Naive thymus-derived CD4-positive, alpha-beta T cell (primary cell): ENCODE results near the gene C9orf85. TPM values are rescaled to one million over a fixed set of nuclear protein-coding genes. Genes with fewer than 3 reads are reported as not detected.
A peak's percentile ranks its signal among the peaks of the same experiment; 100 is the strongest.

Experiments
- ATAC-seq: fragments of 150-1000 bp; cut with Tn5 transposase; 2 replicates; pipeline ENCODE4 v1.10.0; 2021; ENCODE audit warnings: mild to moderate bottlenecking, moderate library complexity
- CTCF ChIA-PET: fragments of 350-600 bp; sonication (Branson Sonifier 250); formaldehyde crosslinking; loops from one replicate; lab custom pipeline; 2021; ENCODE audit warnings: antibody characterized with exemption; lab: Charles Lee
- POLR2A ChIA-PET: fragments of 350-600 bp; sonication (Branson Sonifier 250); formaldehyde crosslinking; loops from one replicate; lab custom pipeline; 2021; ENCODE audit warnings: antibody characterized with exemption, inconsistent platforms; lab: Charles Lee
- DNase-seq, 9 donors: peaks; one replicate each; pipeline versions ENCODE4 v3.0.0 to v3.0.0-alpha.2; 2020 to 2022; ENCODE audit warnings: mixed read lengths in 1 of 9
- H3K27ac ChIP-seq: one replicate; pipeline ENCODE4 v1.7.0; 2013; ENCODE audit warnings: mild to moderate bottlenecking, low read depth, low read length, moderate library complexity
- H3K27me3 ChIP-seq, 2 donors: one replicate each; pipeline ENCODE4 v1.7.0; 2013; ENCODE audit warnings: low read length in 2 of 2, mild to moderate bottlenecking in 2 of 2, moderate library complexity in 2 of 2; ENCODE audit not compliant: control insufficient read depth in 2 of 2, insufficient read depth in 2 of 2
- H3K36me3 ChIP-seq, 3 experiments: 1 replicate in 2 of 3; 2 replicates in 1 of 3; pipeline ENCODE4 v1.7.0; 2013; ENCODE audit warnings: low read length in 3 of 3, mild to moderate bottlenecking in 3 of 3, moderate library complexity in 1 of 3; ENCODE audit not compliant: insufficient read depth in 3 of 3, control insufficient read depth in 2 of 3
- H3K4me1 ChIP-seq, 2 donors: one replicate each; pipeline ENCODE4 v1.7.0; 2013; ENCODE audit warnings: low read length in 2 of 2, mild to moderate bottlenecking in 2 of 2, moderate library complexity in 1 of 2; ENCODE audit not compliant: control insufficient read depth in 2 of 2, insufficient read depth in 2 of 2
- H3K4me3 ChIP-seq: 2 replicates; pipeline ENCODE4 v1.7.0; 2013; ENCODE audit warnings: mild to moderate bottlenecking, low read length
- H3K9me3 ChIP-seq, 3 experiments: 1 replicate in 2 of 3; 2 replicates in 1 of 3; pipeline ENCODE4 v1.7.0; 2013; ENCODE audit warnings: low read length in 3 of 3; ENCODE audit not compliant: control insufficient read depth in 2 of 3
- H3K27ac Mint-ChIP-seq, 9 donors: one replicate each; pipeline ENCODE4 v1.8.0; 2020 to 2022; ENCODE audit warnings: mixed read lengths in 9 of 9, mild to moderate bottlenecking in 8 of 9, moderate library complexity in 5 of 9, inconsistent platforms in 2 of 9
- H3K27me3 Mint-ChIP-seq, 5 donors: one replicate each; pipeline ENCODE4 v1.8.0; 2021 to 2022; ENCODE audit warnings: mixed read lengths in 5 of 5, mild to moderate bottlenecking in 1 of 5
- H3K36me3 Mint-ChIP-seq, 5 donors: one replicate each; pipeline ENCODE4 v1.8.0; 2020 to 2022; ENCODE audit warnings: mixed read lengths in 5 of 5, mild to moderate bottlenecking in 3 of 5, inconsistent platforms in 1 of 5
- H3K4me1 Mint-ChIP-seq, 7 donors: one replicate each; pipeline ENCODE4 v1.8.0; 2020 to 2022; ENCODE audit warnings: mixed read lengths in 7 of 7, mild to moderate bottlenecking in 3 of 7, inconsistent platforms in 1 of 7
- H3K4me3 Mint-ChIP-seq, 10 donors: one replicate each; pipeline ENCODE4 v1.8.0; 2020 to 2022; ENCODE audit warnings: mild to moderate bottlenecking in 10 of 10, mixed read lengths in 10 of 10, moderate library complexity in 6 of 10, inconsistent platforms in 2 of 10
- H3K9me3 Mint-ChIP-seq, 11 donors: one replicate each; pipeline ENCODE4 v1.8.0; 2020 to 2022; ENCODE audit warnings: mixed read lengths in 11 of 11, mild to moderate bottlenecking in 4 of 11, inconsistent platforms in 1 of 11, moderate library complexity in 1 of 11
- intact Hi-C, 2 donors: fragments of 100-400 bp; cut with micrococcal nuclease; formaldehyde crosslinking; loops; one replicate each; pipeline ENCODE4 v1.15.1; 2023
- polyA plus RNA-seq, 2 donors: library from polyadenylated mRNA; unstranded; fragments of 300-500 nt; fragmentation: Illumina TruSeq; gene quantifications; one replicate each; pipeline ENCODE4 v1.2.3, GENCODE V29; 2021
- total RNA-seq, 6 experiments: library from RNA in 5 of 6; stranded (reverse) in 5 of 6; gene quantifications; 1 replicate in 5 of 6; 2 replicates in 1 of 6; pipeline ENCODE4 v1.2.3 and lab custom pipeline; 2021 to 2026

The C9orf85 gene
- total and polyA plus RNA-seq, 7 experiments from 2014 or later: 4.8 to 13.9 (median 9.1) TPM

DNA sequence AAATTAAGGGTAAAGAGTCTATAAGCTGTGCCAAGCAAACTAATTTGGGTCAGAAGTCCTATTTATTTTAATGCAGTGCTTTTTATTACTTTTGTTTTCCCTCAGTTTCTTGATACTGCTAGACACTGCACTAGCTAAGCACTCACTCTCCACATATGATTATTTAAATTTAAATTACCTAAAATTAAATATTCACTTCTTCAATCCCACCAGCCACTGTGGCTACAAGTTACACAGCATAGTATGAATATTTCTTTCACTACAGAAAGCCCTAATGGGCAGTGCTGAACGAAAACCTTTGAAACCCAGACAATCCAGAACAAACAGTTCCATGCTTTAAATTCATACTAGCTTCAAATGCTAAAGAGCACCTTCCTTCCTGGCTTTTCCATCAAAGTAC, 24.1 kb upstream of the C9orf85 start:
- H3K27ac Mint-ChIP-seq: peak overlapping the region in 5 of 9 donors; percentile 25 to 60 (median 42)
- Histone ChIP-seq H3K9me3 (peaks cover 0 to 5% (median 0%) of the 10 kb centered on the region in 3 experiments), H3K27ac (no peak overlapping the region), H3K27me3 (no peaks in the 10 kb centered on the region), H3K36me3 (no peaks in the 10 kb centered on the region), H3K4me1 (peaks cover 0 to 16% of the 10 kb centered on the region in 2 donors), H3K4me3 (no peak overlapping the region)
- CTCF ChIA-PET: no interaction called here
- intact Hi-C loops: loop anchor here in 1 of 2 donors (5.0 kb wide), 1 partner anchor 45 kb away; no protein-coding TSS in a partner anchor
- H3K27me3 Mint-ChIP-seq: no peaks in the 10 kb centered on the region
- peaks cover 31 to 61% (median 44%) of the 10 kb centered on the region in 7 donors for H3K4me1 Mint-ChIP-seq
- H3K4me3 Mint-ChIP-seq: peak overlapping the region in 5 of 10 donors; percentile 1 to 69 (median 29)
- H3K36me3 Mint-ChIP-seq: peaks cover 5 to 42% (median 26%) of the 10 kb centered on the region in 5 donors
- ATAC-seq (no peak), DNase-seq (no peak)
- POLR2A ChIA-PET: interaction anchor here (0.5 kb wide), 1 partner anchor 148 kb away, joined by 3 read pairs; no protein-coding TSS in a partner anchor
- peaks cover 4 to 25% (median 13%) of the 10 kb centered on the region in 11 donors for H3K9me3 Mint-ChIP-seq

GRCh38 chr9:71890042-71890679, 21.3 kb upstream of the C9orf85 start:
- Mint-ChIP-seq H3K27me3 (no peaks in the 10 kb centered on the region), H3K9me3 (peaks cover 0 to 4% (median 0%) of the 10 kb centered on the region in 11 donors), H3K4me1 (peaks cover 35 to 72% (median 56%) of the 10 kb centered on the region in 7 donors), H3K4me3 (no peak overlapping the region), H3K27ac (no peak overlapping the region), H3K36me3 (peaks cover 0 to 26% (median 3%) of the 10 kb centered on the region in 5 donors)
- Histone ChIP-seq H3K27ac (no peak overlapping the region), H3K36me3 (no peaks in the 10 kb centered on the region), H3K9me3 (no peaks in the 10 kb centered on the region), H3K27me3 (no peaks in the 10 kb centered on the region), H3K4me1 (peaks cover 5 to 16% of the 10 kb centered on the region in 2 donors), H3K4me3 (no peak overlapping the region)
- no peak for DNase-seq
- POLR2A ChIA-PET: interaction anchor here (0.6 kb wide), 1 partner anchor 135 kb away, joined by 3 read pairs; no protein-coding TSS in a partner anchor
- CTCF ChIA-PET: no interaction called here
- no peak for ATAC-seq
- intact Hi-C loops: loop anchor here in 1 of 2 donors (10.0 kb wide), 1 partner anchor 1325 kb away; no protein-coding TSS in a partner anchor

GRCh38 chr9:71891557-71892189, 19.8 kb upstream of the C9orf85 start:
- Histone ChIP-seq H3K9me3 (no peaks in the 10 kb centered on the region), H3K27ac (no peak overlapping the region), H3K4me3 (no peak overlapping the region), H3K36me3 (no peaks in the 10 kb centered on the region), H3K4me1 (peaks cover 19% of the 10 kb centered on the region in 2 donors), H3K27me3 (no peaks in the 10 kb centered on the region)
- ChIA-PET POLR2A (no interaction called here), CTCF (no interaction called here)
- intact Hi-C loops: loop anchor here in 1 of 2 donors (10.0 kb wide), 1 partner anchor 1327 kb away; no protein-coding TSS in a partner anchor
- Mint-ChIP-seq H3K27me3 (no peaks in the 10 kb centered on the region), H3K4me3 (no peak overlapping the region), H3K27ac (peak overlapping the region in 2 of 9 donors; percentile 5 to 12), H3K9me3 (no peaks in the 10 kb centered on the region), H3K36me3 (peaks cover 0 to 20% (median 3%) of the 10 kb centered on the region in 5 donors), H3K4me1 (peaks cover 34 to 73% (median 56%) of the 10 kb centered on the region in 7 donors)
- ATAC-seq (no peak), DNase-seq (no peak)

DNA sequence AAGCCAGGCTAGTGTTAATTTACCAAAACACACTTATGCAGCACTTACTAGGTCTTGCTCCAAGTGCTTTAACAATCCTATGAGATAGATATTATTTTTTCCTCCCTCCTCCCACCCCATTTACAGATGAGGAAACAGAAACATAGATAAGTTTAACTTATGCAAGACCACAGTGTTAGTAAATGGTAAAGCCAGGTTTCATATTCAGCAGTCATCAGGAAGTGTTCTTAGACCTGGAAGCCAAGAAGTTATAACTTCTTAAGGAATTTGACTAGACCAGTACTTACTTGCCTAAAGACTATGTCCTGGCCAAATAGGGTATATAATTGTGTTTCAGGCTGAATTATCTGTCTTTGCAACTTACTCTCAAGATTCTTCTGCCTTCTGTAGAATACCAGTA, 16.3 kb upstream of the C9orf85 start:
- Mint-ChIP-seq H3K4me1 (peaks cover 51 to 82% (median 64%) of the 10 kb centered on the region in 7 donors), H3K9me3 (peaks cover 0 to 2% (median 0%) of the 10 kb centered on the region in 11 donors), H3K27me3 (no peaks in the 10 kb centered on the region), H3K27ac (peak overlapping the region in 2 of 9 donors; percentile 12 to 45), H3K4me3 (peak overlapping the region in 1 of 10 donors; percentile 43), H3K36me3 (peaks cover 0 to 16% (median 4%) of the 10 kb centered on the region in 5 donors)
- ChIA-PET CTCF (no interaction called here), POLR2A (interaction anchor here (0.6 to 1.7 kb wide), 2 partner anchors 16 to 95 kb away, joined by 3 to 6 read pairs; partner anchors contain the start of genes ABHD17B and C9orf85)
- intact Hi-C loops: loop anchor here in 1 of 2 donors (5.0 to 10.0 kb wide), 3 partner anchors 33 to 1330 kb away; no protein-coding TSS in a partner anchor
- H3K4me3 ChIP-seq: no peak overlapping the region
- DNase-seq (no peak), ATAC-seq (peak; percentile 51)
- no peaks in the 10 kb centered on the region for H3K27me3 ChIP-seq
- H3K4me1 ChIP-seq: peaks cover 30 to 36% of the 10 kb centered on the region in 2 donors
- H3K27ac ChIP-seq: no peak overlapping the region
- no peaks in the 10 kb centered on the region for H3K9me3 ChIP-seq
- H3K36me3 ChIP-seq: no peaks in the 10 kb centered on the region

GRCh38 chr9:71895955-71896354, 15.5 kb upstream of the C9orf85 start:
- Histone ChIP-seq H3K4me3 (no peak overlapping the region), H3K36me3 (no peaks in the 10 kb centered on the region), H3K9me3 (no peaks in the 10 kb centered on the region), H3K27ac (no peak overlapping the region), H3K4me1 (peaks cover 30 to 36% of the 10 kb centered on the region in 2 donors), H3K27me3 (no peaks in the 10 kb centered on the region)
- ATAC-seq: peak; percentile 31
- H3K27me3 Mint-ChIP-seq: no peaks in the 10 kb centered on the region
- CTCF ChIA-PET: interaction anchor here (0.9 kb wide), 1 partner anchor 76 kb away, joined by 3 read pairs; no protein-coding TSS in a partner anchor
- H3K4me3 Mint-ChIP-seq: peak overlapping the region in 2 of 10 donors; percentile 7 to 78
- POLR2A ChIA-PET: interaction anchor here (1.7 kb wide), 1 partner anchor 15 kb away, joined by 6 read pairs; the partner anchor contains the start of genes ABHD17B and C9orf85
- no peak for DNase-seq
- H3K4me1 Mint-ChIP-seq: peaks cover 51 to 83% (median 67%) of the 10 kb centered on the region in 7 donors
- H3K27ac Mint-ChIP-seq: peak overlapping the region in 3 of 9 donors; percentile 12 to 63 (median 51)
- H3K36me3 Mint-ChIP-seq: peaks cover 0 to 16% (median 4%) of the 10 kb centered on the region in 5 donors
- intact Hi-C loops: loop anchor here in 1 of 2 donors (5.0 to 10.0 kb wide), 3 partner anchors 34 to 1331 kb away; no protein-coding TSS in a partner anchor
- peaks cover 0 to 2% (median 0%) of the 10 kb centered on the region in 11 donors for H3K9me3 Mint-ChIP-seq

DNA sequence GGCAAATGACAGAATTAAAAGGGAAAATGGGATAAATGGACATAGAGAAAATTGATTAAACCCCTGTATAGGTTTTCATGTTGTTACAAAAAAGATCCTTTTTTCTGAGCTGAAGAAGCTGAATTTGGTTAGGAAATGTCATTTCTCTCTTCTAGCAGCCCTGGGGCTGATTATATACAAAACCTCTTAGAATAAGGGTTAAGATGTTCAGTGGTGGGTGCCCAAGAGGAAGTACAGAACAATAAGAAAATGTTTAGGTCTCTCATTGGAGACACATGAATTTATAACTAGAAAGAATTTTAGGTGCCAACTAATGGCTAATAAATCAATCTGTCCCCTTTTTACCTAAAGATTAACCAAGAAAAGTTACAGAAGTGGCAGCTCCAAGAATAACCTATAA, 14.7 kb upstream of the C9orf85 start:
- Histone ChIP-seq H3K9me3 (no peaks in the 10 kb centered on the region), H3K36me3 (no peaks in the 10 kb centered on the region), H3K4me1 (peaks cover 33 to 36% of the 10 kb centered on the region in 2 donors), H3K27ac (no peak overlapping the region), H3K27me3 (no peaks in the 10 kb centered on the region), H3K4me3 (no peak overlapping the region)
- POLR2A ChIA-PET: interaction anchor here (0.9 to 1.4 kb wide), 3 partner anchors 9 to 15 kb away, joined by 3 to 6 read pairs (median 3); partner anchors contain the start of genes ABHD17B and C9orf85
- Mint-ChIP-seq H3K27me3 (no peaks in the 10 kb centered on the region), H3K36me3 (peaks cover 0 to 17% (median 4%) of the 10 kb centered on the region in 5 donors), H3K27ac (peak overlapping the region in 4 of 9 donors; percentile 29 to 89 (median 57)), H3K9me3 (peaks cover 0 to 2% (median 0%) of the 10 kb centered on the region in 11 donors), H3K4me3 (peak overlapping the region in 6 of 10 donors; percentile 21 to 78 (median 59)), H3K4me1 (peaks cover 54 to 83% (median 70%) of the 10 kb centered on the region in 7 donors)
- intact Hi-C loops: loop anchor here (1.0 to 10.0 kb wide), 5 partner anchors 10 to 1332 kb away; partner anchors contain the start of genes ABHD17B (in 2 of the 2) and C9orf85 (in 2 of the 2)
- ATAC-seq (no peak), DNase-seq (no peak)
- CTCF ChIA-PET: interaction anchor here (0.6 kb wide), 1 partner anchor 129 kb away, joined by 3 read pairs; no protein-coding TSS in a partner anchor
